Mesothelial cell of epicardium (in vitro differentiated cells): Measurements from ENCODE around the gene DCDC1. TPM values are rescaled to one million over a fixed set of nuclear protein-coding genes. Genes with fewer than 3 reads are reported as not detected.
A peak's percentile ranks its signal among the peaks of the same experiment; 100 is the strongest.

Experiments
- DNase-seq, 2 experiments: peaks; one replicate each; pipeline ENCODE4 v3.0.0; 2021; ENCODE audit warnings: low spot score in 2 of 2; ENCODE audit not compliant: unreplicated experiment in 2 of 2
- H3K27ac Mint-ChIP-seq: 2 replicates; pipeline ENCODE4 v1.8.0; 2021; ENCODE audit warnings: mixed read lengths
- H3K27me3 Mint-ChIP-seq: 2 replicates; pipeline ENCODE4 v1.8.0; 2021; ENCODE audit warnings: low read depth, mixed read lengths
- H3K36me3 Mint-ChIP-seq: 2 replicates; pipeline ENCODE4 v1.8.0; 2021; ENCODE audit warnings: mixed read lengths
- H3K4me1 Mint-ChIP-seq: 2 replicates; pipeline ENCODE4 v1.8.0; 2021; ENCODE audit warnings: mixed read lengths
- H3K4me3 Mint-ChIP-seq: 2 replicates; pipeline ENCODE4 v1.8.0; 2021; ENCODE audit warnings: mild to moderate bottlenecking, moderate library complexity, mixed read lengths
- H3K9me3 Mint-ChIP-seq: 2 replicates; pipeline ENCODE4 v1.8.0; 2021; ENCODE audit warnings: mixed read lengths
- total RNA-seq: library from RNA; stranded (reverse); gene quantifications from 3 replicates; pipeline ENCODE4 v1.2.1, GENCODE V29; 2021
- TF ChIP-seq, protein P1 (sequence below): fragments of 200-600 bp; sonication (generic); IDR thresholded peaks from one replicate; pipeline ENCODE4 v1.5.0; 2021; ENCODE audit warnings: antibody characterized with exemption; ENCODE audit not compliant: unreplicated experiment

The DCDC1 gene
- total RNA-seq, 1 donor from 2014 or later, result 1.2 TPM

DNA sequence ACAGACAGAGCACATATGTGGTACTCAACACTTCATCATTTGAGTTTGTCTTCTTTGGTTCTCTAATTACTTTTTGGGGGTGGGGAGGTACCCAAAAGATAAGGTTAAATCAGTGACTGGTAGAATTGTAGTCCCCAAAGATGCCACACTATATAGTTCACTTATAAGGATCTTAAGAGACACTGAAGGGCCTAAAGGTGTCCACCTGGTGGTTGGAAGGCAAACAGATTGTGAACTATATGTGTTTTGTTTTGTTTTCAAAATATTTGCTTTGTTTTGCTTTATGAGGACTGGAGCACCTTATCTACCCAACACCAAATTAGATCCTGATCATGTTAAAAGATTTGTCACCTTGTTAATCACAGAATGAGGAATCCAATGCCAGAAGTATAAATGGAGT is 136.1 kb downstream of the DCDC1 start:
- Mint-ChIP-seq H3K4me3 (no peak overlapping the region), H3K27ac (no peak overlapping the region), H3K36me3 (no peaks in the 10 kb centered on the region), H3K27me3 (no peaks in the 10 kb centered on the region), H3K9me3 (no peaks in the 10 kb centered on the region), H3K4me1 (no peaks in the 10 kb centered on the region)
- DNase-seq, result no peak
- TF ChIP-seq, protein P1, sequence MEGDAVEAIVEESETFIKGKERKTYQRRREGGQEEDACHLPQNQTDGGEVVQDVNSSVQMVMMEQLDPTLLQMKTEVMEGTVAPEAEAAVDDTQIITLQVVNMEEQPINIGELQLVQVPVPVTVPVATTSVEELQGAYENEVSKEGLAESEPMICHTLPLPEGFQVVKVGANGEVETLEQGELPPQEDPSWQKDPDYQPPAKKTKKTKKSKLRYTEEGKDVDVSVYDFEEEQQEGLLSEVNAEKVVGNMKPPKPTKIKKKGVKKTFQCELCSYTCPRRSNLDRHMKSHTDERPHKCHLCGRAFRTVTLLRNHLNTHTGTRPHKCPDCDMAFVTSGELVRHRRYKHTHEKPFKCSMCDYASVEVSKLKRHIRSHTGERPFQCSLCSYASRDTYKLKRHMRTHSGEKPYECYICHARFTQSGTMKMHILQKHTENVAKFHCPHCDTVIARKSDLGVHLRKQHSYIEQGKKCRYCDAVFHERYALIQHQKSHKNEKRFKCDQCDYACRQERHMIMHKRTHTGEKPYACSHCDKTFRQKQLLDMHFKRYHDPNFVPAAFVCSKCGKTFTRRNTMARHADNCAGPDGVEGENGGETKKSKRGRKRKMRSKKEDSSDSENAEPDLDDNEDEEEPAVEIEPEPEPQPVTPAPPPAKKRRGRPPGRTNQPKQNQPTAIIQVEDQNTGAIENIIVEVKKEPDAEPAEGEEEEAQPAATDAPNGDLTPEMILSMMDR, result peak; percentile 51

DNA sequence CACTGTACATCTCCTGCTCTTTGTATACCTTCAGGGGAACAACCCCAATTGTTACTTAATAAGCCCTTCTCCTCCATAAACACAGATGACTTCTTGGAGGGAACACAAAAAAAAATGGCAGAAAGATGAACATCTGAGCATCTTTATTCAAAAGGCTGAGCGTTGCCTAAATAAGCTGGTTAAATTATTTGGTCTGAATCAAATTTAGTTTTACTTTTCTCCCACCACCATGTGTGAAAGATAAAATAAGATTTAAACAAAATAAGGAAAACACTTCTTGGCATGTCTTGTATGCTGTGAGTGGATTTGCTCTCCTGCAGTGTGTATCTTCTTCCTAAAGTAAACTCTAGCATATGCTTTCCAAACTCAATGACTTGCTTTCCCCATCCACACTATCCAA is 137.9 kb downstream of the DCDC1 start:
- Mint-ChIP-seq H3K36me3 (no peaks in the 10 kb centered on the region), H3K4me3 (no peak overlapping the region), H3K27ac (no peak overlapping the region), H3K4me1 (no peaks in the 10 kb centered on the region), H3K27me3 (no peaks in the 10 kb centered on the region), H3K9me3 (peaks cover 10% of the 10 kb centered on the region)
- no peak for DNase-seq
- TF ChIP-seq, protein P1, result no peak

DNA sequence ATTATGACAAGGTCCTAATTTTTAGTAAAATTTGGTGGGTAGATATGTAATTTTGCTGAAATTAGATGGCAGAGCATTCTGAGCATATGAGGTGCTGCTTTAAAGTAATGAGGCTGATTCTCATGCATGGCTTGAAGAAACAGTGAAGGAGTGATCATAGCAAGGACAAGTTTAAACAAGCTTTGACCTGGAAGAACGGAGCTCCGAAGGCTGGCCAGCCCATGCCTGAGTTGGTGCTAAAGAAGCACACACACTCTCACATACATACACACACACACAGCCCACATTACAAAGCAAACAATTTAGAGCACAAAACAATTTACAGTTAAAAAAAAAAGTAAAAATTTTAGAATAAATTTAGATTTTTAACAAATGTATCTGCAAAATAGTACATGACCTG is 150.7 kb downstream of the DCDC1 start:
- Mint-ChIP-seq H3K27ac (peak overlapping the region; percentile 5), H3K9me3 (no peaks in the 10 kb centered on the region), H3K4me1 (peaks cover 4% of the 10 kb centered on the region), H3K4me3 (no peak overlapping the region), H3K36me3 (no peaks in the 10 kb centered on the region), H3K27me3 (no peaks in the 10 kb centered on the region)
- no peak for DNase-seq
- TF ChIP-seq, protein P1, result no peak

DNA sequence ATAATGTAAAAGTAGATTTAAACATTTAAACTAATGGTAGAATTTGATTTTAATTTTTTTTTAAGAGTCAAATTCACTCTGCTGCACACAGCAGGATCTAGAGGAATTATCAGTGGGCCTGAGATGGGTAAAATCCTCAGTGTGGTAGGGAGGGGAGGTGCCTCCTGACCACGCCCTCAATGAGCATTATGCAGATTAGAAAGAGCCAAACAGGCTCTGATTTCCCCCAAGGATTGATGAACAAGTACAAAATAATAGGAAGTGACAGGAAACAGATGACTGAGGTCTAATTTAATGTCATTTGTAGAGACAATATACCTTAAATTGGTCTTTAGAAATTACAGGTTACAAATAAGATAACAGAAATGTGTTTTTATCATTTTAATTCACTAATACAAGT is 155.2 kb downstream of the DCDC1 start:
- H3K27ac Mint-ChIP-seq, result no peak overlapping the region
- no peaks in the 10 kb centered on the region for H3K36me3 Mint-ChIP-seq
- H3K4me1 Mint-ChIP-seq, result peaks cover 4% of the 10 kb centered on the region
- no peaks in the 10 kb centered on the region for H3K9me3 Mint-ChIP-seq
- TF ChIP-seq, protein P1, result no peak
- no peak for DNase-seq
- H3K4me3 Mint-ChIP-seq, result no peak overlapping the region
- H3K27me3 Mint-ChIP-seq, result no peaks in the 10 kb centered on the region

DNA sequence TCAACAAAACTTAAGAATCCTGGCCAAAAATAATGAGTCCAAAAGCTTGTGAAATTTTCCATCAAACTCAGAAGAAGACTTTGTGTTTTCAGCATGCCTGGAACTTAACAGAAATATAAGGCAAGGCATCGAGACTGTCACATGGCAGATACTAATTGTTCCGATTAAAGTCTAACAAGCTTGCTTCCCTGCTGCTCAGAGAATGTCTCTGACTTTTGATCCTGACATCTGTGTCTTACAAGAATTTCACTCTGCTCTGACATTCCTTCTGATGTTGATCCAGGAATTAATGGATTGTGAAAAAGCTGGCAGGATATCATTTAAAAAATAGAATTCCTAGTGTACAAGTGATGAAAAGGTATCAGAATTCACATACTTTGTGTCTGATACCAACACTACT is 170.2 kb downstream of the DCDC1 start:
- no peak overlapping the region for H3K4me3 Mint-ChIP-seq
- no peaks in the 10 kb centered on the region for H3K36me3 Mint-ChIP-seq
- DNase-seq, result no peak
- TF ChIP-seq, protein P1, result no peak
- H3K27ac Mint-ChIP-seq, result no peak overlapping the region
- H3K9me3 Mint-ChIP-seq, result no peaks in the 10 kb centered on the region
- peaks cover 22% of the 10 kb centered on the region for H3K27me3 Mint-ChIP-seq
- H3K4me1 Mint-ChIP-seq, result no peaks in the 10 kb centered on the region
